GM19240 (cell line): ENCODE data around the gene ARG1.
"Not testable (repeated sequence)": the region's sequence is repeated elsewhere in the genome, so short reads cannot be mapped to it uniquely, and the experiment has no call there.

Source experiments
- DNase-seq: peaks from one replicate; pipeline ENCODE4 v3.0.0; 2011; ENCODE audit warnings: low spot score; ENCODE audit not compliant: insufficient read length

Gene ARG1

DNA sequence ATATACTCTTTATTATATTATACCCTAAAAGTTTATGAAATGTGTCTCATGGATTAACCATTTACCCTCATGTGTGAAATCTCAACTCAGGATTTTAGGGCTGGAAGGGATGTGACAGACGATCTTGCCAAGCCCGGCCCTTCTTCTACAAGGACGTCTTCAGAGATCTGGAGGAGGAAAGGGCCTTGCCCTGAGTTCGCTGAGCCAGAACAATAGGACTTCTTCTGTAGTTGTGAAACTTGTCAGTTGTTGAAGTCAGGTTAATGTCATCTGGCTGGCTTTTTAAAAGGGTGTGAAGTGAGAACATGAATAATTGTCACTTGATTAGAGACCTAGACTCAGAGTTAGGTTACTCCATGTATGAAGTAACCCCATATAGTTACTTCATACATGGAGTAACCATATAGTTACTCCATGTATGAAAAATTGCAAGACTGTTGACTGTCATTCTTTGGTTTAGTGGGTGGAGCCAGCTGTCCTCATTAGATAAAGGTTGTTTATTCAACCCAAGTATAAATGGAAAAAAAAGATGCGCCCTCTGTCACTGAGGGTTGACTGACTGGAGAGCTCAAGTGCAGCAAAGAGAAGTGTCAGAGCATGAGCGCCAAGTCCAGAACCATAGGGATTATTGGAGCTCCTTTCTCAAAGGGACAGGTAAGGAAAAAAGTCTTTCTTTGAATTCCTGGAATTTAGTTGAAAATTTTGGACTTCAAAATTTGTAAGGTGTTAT, at the start of gene ARG1:
Gene ARG1, plus strand, starts transcription at position 541 of the 730 bp plus-strand sequence. Its CDS starts 57 bp downstream, at position 598.
- DNase-seq: no peak

DNA sequence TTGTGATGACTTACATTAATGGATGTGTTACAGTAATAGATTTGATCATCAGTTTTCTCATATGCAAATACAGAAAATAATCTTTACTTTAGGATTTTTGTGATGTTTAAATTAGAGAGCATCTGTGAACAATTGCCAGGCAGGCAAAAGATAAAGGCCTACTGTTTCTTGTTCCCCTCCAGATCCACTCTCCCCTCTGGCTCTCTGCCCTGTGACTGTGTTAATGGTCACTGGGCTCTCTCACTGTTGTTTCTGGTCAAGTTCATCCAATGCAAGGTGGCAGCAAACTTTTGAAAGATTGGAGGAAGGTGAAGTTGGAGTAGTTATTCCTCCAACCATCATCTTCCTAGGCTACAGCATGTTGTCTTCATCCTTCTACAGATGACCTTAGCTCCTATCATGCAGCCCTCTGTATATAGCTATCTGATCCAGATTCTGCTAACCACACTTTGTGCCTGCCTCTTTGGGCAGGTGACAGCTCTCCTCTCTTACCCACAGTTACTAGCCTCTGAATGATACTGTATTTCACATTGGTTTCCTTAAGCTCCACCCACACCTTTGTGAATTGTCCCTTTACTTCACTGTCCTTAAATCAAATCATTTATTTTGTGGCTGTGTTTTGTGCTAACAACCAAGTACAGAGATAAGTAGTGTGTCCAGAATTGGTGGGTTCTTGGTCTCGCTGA, 48.9 kb upstream of the ARG1 start:
- DNase-seq: no peak

DNA sequence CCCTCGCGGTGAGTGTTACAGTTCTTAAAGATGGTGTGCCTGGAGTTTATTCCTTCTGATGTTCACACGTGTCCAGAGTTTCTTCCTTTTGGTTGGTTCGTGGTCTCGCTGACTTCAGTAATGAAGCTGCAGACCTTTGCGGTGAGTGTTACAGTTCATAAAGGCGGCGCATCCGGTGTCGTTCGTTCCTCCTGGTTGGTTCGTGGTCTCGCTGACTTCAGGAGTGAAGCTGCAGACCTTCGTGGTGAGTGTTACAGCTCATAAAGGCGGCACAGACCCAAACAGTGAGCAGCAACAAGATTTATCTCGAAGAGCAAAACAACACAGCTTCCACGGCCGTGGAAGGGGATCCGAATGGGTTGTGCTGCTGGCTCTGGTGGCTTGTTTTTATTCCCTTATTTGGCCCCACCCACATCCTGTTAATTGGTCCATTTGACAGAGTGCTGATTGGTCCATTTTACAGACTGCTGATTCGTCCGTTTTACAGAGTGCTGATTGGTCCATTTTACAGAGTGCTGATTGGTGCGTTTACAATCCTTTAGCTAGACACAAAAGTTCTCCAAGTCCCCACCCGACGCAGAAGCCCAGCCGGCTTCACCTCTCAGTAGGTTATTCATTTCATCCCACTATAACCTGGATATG, 48.2 kb upstream of the ARG1 start:
- DNase-seq: no peak

DNA sequence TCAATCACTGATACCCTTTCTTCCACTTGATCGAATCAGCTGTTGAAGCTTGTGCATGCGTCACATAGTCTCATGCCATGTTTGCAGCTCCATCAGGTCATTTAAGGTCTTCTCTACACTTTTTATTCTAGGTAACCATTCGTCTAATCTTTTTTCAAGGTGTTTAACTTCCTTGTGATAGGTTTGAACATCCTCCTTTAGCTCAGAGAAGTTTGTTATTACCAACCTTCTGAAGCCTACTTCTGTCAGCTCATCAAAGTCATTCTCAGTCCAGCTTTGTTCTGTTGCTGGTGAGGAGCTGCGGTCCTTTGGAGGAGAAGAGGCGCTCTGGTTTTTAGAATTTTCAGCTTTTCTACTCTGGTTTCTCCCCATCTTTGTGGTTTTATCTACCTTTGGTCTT, 42.1 kb upstream of the ARG1 start:
- DNase-seq: not testable (repeated sequence)

DNA sequence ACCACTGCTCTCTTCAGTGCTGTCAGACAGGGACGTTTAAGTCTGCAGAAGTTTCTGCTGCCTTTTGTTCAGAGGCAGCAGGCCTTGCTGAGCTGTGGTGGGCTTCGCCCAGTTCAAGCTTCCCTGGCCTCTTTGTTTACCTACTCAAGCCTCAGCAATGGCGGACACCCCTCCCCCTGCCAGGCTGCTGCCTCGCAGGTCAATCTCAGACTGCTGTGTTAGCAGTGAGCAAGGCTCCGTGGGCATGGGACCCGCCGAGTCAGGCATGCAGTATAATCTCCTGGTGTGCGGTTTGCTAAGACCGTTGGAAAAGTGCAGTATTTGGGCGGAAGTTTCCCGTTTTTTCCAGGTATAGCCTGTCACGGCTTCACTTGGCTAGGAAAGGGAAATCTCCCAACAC, 41.3 kb upstream of the ARG1 start:
- DNase-seq: not testable (repeated sequence)

DNA sequence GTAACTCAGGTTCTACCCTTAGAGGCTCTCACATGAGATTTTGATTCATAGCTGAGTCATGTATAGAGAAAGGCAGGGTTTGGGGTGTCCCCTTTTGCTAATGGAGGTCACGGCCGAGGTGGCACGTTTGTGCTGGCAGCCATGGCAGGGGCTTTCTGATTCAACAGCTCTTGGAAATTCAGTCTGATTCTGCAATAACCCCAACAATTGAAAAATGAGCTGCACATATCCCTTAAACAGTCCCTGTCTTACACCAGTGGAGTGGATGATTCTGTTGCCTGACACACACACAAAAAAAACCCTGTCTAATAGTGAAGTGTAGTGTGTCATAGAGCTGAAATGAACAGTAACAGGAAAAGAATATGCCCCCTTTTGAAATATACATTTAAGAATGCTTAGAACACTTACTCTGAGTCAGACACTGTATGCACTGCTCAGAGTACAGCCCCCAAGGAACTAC, 40.4 kb upstream of the ARG1 start:
- DNase-seq: no peak

DNA sequence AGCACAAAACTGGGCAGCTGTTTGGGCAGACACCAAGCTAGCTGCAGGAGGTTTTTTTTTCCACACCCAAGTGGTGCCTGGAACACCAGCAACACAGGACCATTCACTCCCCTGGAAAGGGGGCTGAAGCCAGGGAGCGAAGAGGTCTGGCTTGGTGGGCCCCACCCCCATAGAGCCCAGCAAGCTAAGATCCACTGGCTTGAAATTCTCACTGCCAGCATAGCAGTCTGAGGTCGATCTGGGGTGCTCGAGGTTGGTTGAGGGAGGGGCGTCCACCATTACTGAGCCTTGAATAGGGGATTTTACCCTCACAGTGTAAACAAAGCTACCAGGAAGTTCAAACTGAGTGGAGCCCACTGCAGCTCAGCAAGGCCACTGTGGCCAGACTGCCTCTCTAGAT, 34.4 kb upstream of the ARG1 start:
- not testable (repeated sequence) for DNase-seq

DNA sequence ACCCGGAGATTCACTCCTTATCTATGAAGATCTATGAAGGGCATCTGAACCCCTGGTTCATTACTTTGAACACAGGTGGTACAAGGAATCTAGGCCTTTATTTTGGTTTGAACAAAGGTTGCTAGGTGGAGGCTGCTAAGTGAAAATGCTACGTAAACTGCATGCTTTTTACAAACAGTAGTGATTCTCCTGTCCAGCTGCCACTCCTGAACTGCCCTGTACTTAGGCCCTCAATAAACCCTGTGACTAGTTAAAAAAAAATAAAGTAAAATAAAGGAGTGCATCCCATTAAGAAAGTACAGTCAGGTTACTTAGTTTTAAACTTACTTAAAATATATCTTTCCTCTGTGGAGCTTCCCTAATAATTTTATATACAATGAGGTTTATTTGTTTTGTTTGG, 27.7 kb upstream of the ARG1 start:
- no peak for DNase-seq

DNA sequence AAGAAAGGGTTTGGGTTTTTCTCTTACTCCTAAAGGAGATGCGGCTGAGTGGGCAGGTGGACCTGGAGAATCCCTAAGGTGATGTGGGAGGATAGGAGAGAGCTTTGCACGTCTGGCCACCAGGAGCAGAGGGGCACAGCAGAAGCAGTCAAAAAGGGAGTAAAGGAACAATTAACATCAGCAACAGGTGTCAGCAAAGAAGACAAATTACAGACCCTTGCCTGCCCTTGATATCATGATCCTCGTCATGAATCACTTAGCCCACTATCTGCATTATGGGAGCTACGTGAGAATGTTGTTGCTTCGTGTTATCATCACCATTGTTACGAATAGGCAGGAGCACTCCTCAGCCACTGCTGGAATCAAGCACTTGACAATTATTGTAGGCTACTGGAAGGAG, 25.5 kb upstream of the ARG1 start:
- DNase-seq: no peak

DNA sequence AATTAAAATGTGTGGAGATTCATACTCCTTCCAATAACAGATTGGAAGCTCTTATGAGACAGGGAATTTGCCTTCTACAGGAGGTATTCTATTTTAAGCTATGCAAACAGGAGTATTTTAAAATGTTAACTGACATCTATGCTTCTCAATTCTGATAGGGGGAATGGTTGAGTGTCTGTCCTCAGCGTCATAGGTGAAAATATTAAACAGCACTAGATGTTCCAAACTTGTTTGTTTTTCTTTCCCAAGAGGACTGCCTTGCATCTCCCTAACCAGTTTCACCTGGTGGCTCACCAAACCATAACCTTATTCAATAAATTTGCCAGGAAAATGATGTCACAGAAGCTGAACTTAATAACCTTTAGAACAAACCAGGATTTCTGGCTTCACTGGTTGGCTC, 24.6 kb upstream of the ARG1 start:
- DNase-seq: no peak

DNA sequence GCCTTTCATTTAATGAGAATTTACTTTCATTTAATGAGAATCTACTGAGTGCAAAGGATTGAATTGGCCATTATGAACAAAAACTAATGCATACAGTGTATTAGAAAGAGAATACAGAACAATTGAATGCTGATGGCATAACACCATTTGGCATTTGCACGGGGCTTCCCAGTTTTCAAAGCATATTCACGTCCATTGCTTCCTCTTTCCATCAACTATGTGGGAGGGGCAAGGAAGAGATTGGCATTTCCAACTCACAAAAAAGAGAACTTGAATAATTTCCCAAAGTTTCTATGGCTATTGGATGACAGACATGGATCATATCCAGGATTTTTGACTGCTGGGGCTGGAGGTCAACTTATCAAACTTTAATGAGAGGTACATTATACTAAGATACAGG, 23.2 kb upstream of the ARG1 start:
- no peak for DNase-seq

DNA sequence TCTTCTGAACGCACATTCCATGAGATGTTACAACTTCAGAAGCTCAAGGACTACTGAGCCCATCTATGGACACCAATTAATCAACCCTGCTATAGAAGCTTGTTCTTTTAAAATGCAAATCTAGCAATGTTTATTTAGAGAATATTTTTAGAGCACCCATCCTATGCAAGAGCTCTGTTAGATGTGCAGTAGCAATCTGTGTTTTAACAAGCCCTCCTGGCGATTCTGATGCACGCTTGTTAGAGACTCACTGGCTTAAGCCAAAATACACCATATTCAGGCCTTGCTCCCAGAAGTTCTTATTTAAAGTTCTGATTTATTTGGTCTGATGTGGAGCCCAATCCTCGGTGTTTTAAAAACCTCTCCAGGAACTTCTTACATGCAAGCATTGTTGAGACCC, 21.1 kb upstream of the ARG1 start:
- DNase-seq: no peak

DNA sequence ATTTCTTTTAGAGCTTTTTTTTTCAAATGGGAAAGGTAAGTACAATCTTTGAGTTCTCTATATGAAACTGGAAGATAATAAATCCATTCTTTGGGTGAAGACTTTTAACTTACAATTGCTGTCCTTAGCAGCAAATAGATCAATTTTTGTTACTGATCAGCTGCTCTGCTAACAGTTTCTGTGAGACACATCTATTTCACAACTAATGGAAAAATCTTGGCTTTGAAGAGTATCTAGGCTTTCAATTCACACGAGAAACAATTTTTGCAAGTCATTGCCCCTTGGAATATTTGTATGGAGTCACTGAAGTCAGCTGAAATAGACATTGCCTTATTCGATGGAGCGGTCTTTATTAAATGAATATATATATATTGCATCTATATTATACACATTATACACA, 20.5 kb upstream of the ARG1 start:
- DNase-seq: no peak

DNA sequence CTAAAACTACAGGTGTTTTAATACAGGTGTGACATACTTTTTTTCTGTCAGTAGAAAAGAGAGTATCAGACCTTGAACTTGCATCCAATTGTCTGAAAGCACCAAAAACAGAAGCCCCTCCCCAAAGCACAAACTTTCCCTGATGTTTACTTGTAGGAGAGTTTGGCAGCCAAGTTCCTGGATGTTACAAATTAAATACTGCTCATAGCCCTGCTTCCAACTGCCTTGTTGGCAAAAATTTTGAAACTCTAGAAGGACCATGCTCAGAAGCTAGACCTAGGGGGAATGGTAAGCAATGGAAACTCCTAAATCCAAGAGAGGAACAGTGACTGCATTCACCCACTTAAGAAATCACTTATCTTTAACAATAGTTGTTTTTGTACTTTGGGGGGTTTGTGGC, 17.0 kb upstream of the ARG1 start:
- no peak for DNase-seq

DNA sequence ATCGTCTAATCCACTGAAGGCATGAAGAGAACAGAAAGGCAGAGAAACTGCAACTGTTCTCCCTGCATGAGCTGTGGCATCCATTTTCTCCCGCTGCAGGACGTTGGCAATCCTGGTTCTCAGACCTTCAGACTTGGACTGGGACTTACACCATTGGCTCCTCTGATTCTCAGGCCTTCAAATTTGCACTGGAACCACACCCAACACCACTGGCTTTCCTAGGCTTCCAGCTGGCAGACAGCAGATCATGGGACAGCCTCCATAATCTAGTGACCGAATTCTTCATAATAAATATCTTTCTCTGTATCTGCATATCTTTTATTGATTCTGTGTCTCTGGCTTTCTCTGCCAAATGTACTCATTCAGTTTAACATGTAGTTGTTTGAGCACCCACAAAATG, 14.1 kb upstream of the ARG1 start:
- no peak for DNase-seq

DNA sequence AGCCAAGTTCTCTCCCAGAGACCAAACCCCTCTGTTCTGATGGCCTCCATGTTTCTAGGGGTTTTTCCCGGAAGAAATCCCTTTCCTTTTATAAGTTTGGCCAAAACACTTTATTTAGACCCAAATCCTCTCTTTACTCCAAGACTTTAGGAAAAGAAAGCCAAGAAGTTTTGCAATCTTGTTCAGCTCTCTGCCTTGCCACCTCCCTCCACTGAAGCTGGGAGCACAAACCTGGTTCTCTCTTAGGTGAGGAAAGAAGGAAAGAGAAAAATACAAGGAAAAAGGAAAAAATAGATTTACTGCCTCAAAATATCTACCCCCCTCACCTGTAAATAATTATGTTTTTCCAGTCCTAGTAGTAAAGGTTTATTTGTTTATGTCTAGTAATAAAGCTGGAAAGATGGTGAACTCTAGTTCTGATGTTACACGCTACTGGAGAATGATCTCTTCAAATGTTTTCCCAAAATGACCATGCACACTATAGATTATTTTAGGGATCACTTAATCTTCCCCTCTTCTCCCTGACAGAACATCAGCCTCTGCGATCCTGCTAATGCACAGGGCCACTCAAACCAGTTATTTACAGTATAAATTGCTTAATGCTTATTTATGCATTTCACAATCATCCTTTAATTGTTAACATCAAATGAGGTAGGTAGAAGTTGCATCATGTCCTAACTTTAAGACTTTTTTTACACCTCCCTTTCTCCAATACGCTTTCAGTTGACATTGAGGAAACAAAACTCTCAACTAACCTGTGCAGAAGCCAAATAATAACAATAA, 10.9 kb upstream of the ARG1 start:
- no peak for DNase-seq

DNA sequence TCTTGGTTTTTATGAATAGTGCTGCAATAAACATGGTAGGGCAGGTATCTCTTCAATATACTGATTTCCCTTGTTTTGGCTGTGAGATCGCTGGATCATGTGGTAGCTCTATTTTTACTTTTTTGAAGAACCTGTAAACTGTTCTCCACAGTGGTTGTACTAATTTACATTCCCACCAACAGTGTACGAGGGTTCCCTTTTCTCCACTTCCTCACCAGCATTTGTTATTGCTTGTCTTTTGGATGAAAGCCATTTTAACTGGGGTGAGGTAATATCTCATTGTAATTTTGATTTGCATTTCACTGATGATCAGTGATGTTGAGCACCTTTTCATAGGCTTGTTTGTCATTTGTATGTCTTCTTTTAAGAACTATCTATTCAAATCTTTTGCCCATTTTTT, 8.0 kb upstream of the ARG1 start:
- DNase-seq: no peak

DNA sequence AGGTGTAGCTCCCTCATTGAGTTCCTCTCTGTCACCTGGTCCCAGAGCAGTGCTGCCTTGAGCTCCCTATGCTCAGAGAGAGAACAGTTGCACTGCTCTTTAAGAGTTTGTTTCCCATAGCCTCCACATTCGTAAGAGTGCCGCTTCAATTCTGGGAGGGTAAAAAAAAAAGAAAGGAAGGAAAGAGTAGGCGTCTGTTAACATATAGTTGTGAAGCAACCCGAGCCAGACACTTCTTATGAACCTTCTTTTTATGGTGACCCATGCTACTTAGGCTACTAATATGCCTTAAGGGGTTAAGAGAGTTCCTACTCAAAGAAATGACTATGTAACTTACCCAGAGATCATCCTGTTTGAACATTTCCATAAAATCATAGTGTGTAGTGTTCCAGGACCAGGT, 4.3 kb upstream of the ARG1 start:
- no peak for DNase-seq

DNA sequence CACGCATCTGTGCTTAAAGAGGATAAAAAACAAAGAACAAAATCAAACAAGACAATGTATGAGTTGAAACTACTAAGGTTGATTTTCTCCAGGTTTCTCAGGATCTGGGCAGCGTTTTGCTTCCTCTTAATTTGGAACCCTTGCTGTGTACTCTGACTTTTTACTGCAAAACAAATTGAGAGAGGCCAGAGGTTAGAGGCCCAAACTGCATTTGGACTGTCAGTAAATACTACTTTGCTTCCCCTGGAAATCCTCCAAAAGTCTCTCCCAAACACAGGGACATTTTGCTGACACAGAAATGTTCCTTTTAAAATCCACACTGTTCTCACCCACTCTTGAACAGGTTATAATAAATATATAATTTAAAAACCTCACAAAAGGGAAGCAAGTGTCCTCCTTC, 1.1 kb downstream of the ARG1 start:
- no peak for DNase-seq

DNA sequence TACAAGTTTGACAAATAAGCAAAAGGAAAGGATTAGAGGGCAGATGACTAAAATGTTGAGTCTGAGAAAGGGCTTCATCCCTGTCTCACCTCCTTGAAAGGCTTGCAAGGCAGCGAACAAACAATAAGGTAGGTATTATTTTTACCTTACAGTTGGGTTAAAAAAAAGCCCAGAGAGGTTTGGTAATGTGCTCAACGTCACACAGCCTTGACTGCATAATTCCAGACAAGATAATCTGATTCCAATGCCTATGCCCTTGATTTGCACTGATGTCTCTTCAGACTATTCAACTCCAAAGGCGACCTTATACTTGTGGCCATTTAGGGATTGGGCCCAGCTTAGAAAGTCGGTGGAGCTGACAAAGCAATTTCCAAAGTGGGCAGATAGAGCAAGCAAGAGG, 1.7 kb downstream of the ARG1 start:
- no peak for DNase-seq

DNA sequence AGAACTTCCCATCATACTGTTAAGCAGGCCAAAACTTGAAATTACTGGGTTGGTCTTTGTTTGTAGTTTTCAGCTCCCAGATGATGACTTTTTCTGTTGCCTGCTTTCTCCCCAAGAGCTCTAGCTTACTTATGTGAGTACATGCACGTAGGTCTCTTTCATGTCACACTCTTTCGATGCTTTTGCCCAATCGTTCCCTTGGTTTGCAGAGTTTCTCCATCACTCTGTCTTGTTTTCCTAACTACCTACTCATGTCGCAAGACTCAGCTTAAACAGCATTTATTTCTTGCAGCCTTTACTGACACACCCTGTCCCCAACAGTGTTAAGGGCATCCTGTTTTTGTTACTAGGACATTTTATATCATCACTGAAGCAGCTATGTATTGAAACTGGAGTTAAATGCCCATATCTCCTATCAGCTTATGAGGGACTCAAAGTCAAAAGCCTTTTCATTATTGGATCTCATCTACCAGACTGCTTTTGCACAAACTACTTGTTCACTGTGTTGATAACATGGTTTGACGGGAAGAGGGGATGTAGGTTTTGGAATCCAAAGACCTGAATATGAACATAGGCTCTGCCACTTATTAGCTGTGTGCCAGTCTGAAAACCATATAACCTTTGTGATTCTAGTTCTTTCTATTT, 2.9 kb downstream of the ARG1 start:
- DNase-seq: no peak
